Cardiac septum (tissue), 1 donor: ENCODE data around the gene SENP8. TPM values are rescaled to one million over a fixed set of nuclear protein-coding genes. Genes with fewer than 3 reads are reported as not detected.
A peak's percentile ranks its signal among the peaks of the same experiment; 100 is the strongest.
"Not testable (repeated sequence)": the region's sequence is repeated elsewhere in the genome, so short reads cannot be mapped to it uniquely, and the experiment has no call there.

Source experiments
- DNase-seq: peaks from one replicate; pipeline ENCODE4 v3.0.0-alpha.2; 2020; ENCODE audit warnings: low spot score
- intact Hi-C: fragments of 100-400 bp; cut with DNase I; formaldehyde crosslinking; loops from one replicate; pipeline ENCODE4 v1.14.0; 2022
- long read RNA-seq: library from polyadenylated mRNA; unstranded; transcript quantifications from one replicate; pipeline ENCODE4 v2.0.0, GENCODE V29; 2021
- total RNA-seq: library from RNA; stranded (reverse); fragmentation: NEBNext Ultra II Directional; extraction: Animal tissue kit (Norgen Biotek cat#: 25700); gene quantifications from one replicate; pipeline ENCODE4 v1.2.1, GENCODE V29; 2021
- donor health status: DM: no; HTN: no; CAD: no.

The SENP8 gene
- total RNA-seq, result 4.2 TPM
- long read RNA-seq, full-length matches to known transcripts, result 14 of 15 reads
- long read RNA-seq, partial matches to known transcripts, result 0 of 15 reads
- long read RNA-seq, other reads (novel, unspliced or antisense), result 1 of 15 reads

DNA sequence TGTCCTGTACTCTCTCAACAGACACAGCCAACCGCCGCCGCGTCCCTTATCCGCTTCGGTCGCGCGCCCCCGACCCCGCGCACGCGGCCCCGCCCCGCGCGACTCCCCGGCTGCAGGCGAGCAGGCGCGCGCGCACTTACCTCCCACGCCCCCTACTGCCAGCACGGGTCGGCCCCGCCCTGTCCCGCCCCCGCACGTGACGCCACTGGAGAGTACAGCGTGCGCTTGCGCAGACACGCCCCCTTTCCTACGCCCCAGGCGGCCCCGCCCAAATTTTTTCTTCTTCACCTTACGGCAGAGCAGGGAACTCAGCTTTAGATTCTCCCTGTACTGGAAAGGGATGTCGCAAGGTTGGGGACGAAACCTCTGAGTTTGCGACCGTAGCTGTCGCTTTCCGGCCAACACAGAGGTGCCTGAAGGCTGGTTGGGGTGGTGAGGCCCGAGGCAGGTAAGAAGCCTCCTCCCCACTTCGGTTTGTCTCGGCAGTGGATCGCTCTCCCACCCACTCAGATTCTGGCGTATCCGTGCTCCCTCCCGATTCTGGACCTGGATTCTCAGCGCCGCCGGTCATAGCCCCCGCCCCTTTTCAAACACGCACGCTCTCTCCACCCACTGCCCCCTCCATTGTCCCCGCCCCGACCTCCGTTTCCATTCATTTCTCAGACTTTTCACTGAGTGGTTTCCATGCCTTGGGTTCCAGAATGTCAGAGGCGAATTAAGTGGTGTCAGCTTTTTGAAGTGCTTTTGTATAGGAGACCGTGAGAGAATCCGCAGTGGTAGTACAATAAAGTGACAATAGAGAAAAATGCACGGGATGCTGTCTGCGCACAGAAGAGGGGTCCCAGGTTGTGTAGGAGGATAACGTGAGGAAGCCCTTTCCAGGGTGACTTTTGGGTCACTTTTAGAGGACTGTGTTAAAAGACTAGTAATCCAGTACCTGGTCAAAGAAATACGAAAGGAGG is at the start of gene SENP8, which contains the start of gene MYO9A:
SENP8 (plus strand) TSS at position 387 of the 962 bp plus-strand sequence. CDS start 21,221 bp downstream, outside the sequence.
MYO9A (minus strand) TSS at position 134 of the 962 bp plus-strand sequence. CDS start 71,587 bp downstream, outside the sequence.
- intact Hi-C loops, result loop anchor here (1.0 to 5.0 kb wide), 2 partner anchors 37 to 109 kb away; no protein-coding TSS in a partner anchor
- peak; percentile 100 for DNase-seq

DNA sequence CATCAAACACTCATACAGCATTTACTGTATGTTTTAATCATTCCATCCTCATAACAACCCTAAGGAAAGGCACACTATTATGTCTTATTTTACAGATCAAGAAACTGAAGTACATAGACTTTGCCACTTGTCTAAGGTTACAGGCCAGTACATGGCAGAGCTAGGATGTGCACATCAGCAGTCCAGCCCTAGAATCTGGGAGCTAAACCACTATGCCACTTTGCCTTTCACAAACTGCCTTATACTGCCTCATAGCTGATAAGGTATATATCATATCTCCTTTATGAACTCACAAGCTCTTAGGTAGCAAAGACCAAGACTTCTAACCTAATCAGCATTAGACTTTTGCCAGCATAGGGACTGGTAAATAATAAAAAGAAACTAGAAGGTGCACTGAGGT is 49.3 kb upstream of the SENP8 start:
- intact Hi-C loops, result no loop called here
- DNase-seq, result no peak

DNA sequence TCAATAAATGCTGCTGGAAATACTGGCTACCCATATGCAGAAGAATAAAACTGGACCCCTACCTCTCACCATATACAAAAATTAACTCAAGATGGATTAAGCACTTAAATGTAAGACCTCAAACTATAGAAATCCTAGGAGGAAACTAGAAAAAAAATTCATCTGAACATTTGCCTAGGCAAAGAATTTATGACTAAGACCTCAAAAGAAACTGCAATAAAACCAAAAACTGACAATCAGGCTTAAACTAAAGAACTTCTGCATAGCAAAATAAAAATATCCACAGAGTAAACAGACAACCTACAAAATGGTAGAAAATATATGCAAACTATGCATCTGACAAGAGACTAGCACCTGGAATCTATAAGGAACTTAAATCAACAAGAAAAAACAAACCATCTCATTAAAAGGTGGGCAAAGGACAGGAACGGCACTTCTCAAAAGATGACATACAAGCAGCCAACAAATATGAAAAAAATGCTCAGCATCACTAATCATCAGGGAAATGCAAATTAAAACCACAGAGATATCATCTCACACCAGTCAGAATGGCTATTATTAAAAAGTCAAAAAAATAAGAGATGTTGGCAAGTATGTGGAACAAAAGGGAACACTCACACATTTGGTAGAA is 47.3 kb upstream of the SENP8 start:
- intact Hi-C loops, result no loop called here

DNA sequence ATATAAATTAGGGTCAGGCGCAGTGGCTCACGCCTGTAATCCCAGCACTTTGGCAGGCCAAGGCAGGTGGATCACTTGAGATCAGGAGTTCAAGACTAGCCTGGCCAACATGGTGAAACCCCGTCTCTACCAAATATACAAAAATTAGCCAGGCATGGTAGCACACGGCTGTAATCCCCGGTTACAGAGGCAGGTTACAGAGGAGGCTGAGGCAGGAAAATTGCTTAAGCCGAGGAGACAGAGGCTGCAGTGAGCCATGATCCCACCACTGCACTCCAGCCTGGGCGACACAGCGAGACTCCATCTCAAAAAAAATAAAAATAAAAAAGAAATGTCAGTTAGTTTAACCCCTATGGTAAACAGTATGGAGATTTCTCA is 46.8 kb upstream of the SENP8 start:
- DNase-seq, intact Hi-C loops: not testable (repeated sequence)

More for the DNA sequence above, 47.3 kb upstream of the SENP8 start:
- DNase-seq, result no peak

DNA sequence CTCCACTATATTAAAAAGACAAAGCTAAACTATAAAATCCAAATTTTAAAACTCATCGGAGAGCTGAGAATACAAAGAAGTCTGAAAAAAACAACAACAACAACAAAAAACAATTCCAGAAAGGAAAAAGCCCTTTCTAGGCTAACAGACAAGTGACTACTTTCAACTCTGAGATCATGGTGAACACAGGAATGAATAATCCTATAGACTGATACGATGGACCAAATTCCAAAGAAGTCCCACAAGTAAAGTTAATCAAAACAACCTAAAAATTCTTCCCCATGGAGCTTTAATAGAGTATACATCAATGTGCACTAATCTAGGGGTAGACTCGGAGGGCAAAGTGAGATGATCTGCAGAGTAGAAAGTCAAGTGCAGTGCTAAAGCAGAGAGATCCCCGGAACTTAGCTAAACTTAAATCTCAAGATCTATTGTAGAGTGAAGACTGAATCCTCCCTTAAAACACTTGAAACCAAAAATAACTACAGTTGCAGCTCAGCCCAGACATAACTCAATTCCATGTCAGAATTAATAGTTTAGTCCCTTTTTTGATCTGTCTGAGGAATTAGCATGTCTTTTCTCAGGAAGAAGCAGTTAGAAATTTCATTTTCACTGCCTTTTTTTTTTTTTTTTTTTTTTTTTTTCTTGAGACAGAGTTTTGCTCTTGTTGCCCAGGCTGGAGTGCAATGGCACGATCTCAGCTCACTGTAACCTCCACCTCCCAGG is 43.7 kb upstream of the SENP8 start:
- no peak for DNase-seq
- intact Hi-C loops, result no loop called here

DNA sequence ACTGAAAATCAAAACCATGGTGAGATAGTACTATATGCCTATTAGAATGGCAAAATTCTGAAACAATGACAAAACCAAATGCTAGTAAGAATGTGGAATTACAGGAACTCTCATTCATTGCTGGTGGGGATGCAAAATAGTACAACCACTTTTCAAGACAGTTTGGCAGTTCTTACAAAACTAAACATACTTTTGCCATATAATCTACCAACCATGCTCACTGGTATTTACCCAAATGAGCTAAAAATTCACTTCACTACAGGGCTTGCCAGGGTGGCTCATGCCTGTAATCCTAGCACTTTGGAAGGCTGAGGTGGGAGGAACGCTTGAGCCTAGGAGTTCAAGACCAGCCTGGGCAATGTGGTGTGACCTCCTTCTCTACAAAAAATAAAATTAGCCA is 40.3 kb upstream of the SENP8 start:
- no peak for DNase-seq
- intact Hi-C loops, result no loop called here

DNA sequence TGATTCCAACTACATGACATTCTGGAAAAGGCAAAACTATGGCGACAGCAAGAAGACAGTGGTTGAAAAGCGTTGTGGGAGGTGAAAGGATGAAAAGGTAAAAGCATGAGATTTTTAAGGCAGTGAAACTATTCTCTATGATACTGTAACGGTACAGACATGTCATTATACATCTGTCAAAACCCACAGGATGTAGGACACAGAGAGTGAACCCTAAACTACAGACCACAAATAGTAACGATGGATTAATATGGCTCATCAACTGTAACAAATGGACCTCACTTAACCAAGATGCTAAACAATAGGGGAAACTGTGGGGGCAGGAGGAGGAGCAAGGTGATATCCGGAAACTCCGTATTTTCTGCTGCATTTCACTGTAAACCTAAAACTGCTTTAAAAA is 39.3 kb upstream of the SENP8 start:
- intact Hi-C loops, result no loop called here
- no peak for DNase-seq

DNA sequence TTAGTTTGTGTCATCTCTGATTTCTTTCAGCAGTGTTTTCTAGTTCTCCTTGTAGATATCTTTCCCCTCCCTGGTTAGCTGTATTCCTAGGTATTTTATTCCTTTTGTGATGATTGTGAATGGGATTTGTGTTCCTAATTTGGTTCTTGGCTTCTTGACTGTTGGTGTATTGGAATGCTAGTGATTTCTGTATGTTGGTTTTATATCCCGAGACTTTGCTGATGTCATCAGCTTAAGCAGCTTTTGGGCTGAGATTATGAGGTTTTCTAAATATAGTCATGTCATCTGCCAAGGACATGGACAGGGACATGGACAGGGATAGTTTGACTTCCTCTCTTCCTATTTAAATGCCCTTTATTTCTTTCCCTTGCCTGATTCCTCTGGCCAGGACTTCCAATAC is 36.0 kb upstream of the SENP8 start:
- intact Hi-C loops, result no loop called here

DNA sequence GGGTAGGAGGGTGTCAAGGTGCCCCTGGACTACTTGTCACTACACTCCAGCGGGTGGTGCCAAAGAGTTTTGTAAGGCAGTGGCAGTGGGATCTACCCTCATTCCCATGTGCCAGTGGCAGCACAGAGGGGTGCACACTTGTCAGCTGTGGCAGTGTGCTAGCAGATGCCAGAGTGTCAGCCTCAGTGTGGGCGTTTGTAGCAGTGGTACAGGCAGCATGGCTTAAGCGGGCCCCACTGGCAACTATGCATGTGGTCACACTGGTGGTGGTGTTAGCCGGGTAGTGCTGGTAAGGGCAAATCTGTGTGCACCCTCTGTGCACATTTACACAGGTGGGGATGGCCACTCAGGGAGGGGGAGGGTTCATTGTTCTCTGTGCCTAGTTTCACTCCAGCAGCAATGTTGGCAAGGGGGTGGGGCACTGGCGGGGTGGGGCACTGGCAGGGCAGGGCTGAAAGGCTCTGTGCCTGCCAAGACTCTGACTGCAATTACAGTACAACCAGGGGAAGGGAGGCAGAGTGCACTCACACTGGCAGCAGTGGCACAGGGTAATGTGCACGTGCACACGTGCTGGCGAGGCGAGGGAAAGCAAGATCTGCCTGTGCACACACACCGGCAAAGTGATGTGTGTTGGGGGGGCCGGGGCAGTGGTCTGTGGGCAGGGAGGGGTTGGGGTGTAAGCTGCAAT is 32.0 kb upstream of the SENP8 start:
- intact Hi-C loops, result no loop called here
- DNase-seq, result no peak

More for the DNA sequence above, 36.0 kb upstream of the SENP8 start:
- DNase-seq, result no peak

DNA sequence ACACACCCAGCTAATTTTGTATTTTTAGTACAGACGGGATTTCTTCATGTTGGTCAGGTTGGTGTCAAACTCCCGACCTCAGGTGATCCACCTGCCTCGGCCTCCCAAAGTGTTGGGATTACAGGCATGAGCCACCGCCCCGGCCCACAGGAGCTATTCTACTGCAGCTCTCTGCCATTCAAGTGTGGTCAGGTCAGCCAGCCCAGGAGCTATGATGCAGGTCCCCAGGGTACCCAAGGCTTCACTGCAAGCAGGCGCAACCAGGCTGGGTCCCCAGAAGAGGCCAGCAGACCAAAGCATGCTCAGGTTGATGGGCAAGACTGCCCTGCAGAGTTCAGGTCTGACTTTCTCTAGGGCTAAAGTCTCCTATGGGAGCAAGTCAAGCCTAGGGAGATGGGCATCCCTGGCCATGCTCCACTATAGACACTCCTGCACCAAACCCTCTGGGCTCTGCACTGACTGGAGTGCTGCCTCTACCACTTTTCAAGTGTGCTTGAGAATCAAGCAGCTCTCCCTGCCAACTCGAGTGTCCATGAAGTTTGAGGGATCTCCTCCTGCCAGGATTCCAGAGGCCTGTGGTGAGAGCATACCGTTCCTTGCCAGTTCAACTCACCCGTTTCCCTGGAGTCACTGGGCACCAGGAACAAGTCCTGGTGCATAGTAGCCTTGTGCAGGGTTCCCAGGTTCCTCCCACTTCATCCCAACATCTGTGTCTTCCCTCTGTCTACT is 31.1 kb upstream of the SENP8 start:
- DNase-seq, result no peak
- intact Hi-C loops, result no loop called here

DNA sequence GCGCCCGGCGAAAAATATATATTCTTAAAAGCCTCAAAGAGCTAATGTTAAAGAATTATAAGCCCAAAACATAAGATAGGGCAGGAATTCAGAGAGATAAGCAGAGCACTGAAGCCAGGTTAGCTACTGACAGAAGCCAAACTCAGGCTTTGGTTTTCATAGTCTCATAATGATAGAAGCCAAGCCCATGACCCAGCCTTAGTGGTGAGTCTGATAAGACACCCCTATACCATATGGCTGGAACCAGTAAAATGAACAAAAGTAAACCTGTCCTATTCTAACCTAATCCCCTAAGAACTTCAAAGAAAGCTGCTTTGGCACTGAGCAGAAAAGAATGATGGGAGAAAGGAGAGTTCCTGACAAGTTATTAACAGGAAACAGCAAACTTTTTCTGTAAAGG is 26.2 kb upstream of the SENP8 start:
- DNase-seq, result no peak
- intact Hi-C loops, result no loop called here

DNA sequence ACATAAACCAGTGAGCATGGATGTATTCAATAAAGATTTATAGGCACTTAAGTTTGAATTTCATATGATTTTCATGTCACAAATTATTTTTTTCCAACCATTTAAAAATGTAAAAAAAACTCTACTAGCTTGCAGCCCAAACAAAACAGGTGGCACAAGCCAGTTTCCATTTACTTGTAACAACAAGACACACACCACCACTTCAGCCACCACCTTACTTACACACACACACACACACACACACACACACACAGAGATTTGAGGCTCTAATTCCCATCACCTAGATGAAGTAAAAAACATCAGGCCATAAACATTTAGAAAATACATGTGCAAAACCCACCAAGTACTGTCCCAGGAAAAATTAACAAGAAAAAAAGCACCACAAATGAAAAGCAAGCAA is 25.5 kb upstream of the SENP8 start:
- DNase-seq, result no peak
- intact Hi-C loops, result no loop called here

DNA sequence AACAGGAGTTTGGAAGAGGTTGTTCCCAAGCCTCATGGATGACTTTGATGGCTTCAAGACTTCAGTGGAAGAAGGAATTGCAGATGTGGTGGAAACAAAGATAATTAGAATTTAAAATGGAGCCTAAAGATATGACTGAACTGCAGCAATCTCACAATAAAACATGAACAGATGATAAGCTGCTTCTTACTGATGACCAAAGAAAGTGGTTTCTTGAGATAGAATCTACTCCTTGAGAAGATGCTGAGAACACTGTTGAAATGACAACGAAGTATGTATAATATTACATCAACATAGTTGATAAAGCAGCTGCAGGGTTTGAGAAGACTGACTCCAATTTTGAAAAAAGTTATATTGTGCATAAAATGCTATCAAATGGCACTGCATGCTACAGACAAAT is 21.4 kb upstream of the SENP8 start:
- DNase-seq, result no peak
- intact Hi-C loops, result no loop called here

DNA sequence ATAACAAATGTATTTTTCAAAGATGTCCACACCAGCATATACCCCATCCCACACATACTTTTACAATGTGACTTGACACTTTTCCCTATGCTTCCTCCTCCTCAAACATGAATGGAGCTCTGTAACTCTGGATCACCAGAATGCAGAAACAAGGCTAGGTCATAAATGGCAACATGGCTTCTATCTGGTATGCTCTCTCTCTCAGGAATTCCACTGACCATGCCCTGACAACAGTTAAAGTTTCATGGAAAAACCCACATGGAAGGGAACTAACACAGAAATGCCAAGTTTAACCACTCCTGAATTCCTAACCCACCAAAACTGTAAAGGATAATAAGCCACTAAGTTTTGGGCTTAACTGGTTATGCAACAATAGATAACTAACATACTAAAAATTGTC is 20.2 kb upstream of the SENP8 start:
- intact Hi-C loops, result no loop called here
- DNase-seq, result no peak

DNA sequence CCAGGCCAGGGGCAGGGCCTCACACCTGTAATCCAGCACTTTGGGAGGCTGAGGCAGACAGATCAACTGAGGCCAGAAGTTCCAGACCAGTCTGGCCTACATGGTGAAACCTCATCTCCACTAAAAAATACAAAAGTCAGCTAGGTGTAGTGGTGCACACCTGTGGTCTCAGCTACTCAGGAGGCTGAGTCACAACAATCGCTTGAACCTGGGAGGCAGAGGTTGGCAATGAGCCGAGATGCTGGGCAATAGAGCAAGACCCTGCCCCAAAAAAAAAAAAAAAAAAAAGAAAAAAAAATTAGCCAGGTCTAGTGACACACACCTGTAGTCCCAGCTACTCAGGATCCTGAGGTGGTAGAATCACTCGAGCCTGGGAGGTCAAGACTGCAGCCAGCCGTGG is 19.0 kb upstream of the SENP8 start:
- intact Hi-C loops, result no loop called here
- no peak for DNase-seq

DNA sequence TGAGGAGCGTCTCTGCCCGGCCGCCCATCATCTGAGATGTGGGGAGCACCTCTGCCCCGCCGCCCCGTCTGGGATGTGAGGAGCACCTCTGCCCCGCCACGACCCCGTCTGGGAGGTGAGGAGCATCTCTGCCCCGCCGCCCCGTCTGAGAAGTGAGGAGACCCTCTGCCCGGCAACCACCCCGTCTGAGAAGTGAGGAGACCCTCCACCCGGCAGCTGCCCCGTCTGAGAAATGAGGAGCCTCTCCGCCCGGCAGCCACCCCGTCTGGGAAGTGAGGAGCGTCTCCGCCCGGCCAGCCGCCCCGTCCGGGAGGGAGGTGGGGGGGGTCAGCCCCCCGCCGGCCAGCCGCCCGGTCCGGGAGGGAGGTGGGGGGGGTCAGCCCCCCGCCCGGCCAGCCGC is 17.7 kb upstream of the SENP8 start:
- DNase-seq, intact Hi-C loops: not testable (repeated sequence)

DNA sequence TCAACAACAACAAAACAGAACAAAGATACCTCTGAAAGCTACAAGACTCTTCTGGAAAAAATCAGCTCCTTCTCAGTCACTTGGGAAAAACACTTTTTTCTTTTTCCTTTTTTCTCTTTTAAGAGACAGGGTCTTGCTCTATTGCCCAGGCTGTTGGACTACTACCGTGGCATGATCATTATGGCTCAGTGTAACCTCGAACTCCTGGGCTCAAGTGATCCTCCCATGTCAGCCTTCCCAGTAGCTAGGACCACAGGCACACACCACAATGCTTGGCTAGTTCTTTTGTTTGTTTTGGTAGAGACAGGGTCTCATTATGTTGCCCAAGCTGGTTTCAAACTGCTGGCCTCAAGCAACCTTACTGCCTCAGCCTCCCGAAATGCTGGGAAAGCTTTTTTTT is 13.1 kb upstream of the SENP8 start:
- intact Hi-C loops, result no loop called here
- DNase-seq, result no peak

DNA sequence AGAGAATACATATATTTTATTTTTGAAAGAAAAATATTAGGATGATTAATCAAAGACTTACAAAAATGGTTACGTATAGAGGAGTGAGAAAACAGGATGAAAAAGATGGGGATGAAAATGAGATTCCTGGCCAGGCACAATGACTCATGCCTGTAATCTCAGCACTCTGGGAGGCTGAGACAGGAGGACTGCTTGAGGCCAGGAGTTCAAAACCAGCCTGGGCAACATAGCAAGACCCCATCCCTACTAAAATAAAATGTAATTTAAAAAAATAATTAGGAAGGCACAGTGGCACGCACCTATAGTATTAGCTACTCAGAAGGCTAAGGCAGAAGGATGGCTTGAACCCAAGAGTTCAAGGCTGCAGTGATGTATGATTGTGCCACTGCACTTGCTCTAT is 12.1 kb upstream of the SENP8 start:
- intact Hi-C loops, result no loop called here
- DNase-seq, result no peak

DNA sequence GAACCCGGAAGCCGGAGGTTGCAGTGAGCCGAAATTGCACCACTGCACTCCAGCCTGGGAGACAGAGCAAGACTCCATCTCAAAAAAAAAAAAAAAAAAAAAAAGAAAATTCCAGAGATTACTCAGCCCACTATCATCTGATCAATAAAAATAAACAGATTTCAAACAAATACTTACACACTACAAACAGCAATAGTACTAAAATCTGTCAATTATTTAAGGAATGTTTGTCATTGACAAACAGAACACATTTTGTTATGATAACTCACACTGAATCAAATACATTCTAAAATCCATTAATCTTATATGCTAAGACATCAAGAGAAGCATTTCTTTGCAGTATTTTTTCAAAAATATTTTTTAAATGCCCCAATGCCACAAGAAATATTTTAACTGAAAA is 7.8 kb upstream of the SENP8 start:
- no peak for DNase-seq
- intact Hi-C loops, result no loop called here
